HEK293 (cell line): Measurements from ENCODE around the gene DMRTA2.
A peak's percentile ranks its signal among the peaks of the same experiment; 100 is the strongest.

Experiments used
- CTCF ChIA-PET: fragments of 350-600 bp; formaldehyde crosslinking; extraction: SDS; loops from one replicate; lab custom pipeline; 2021; ENCODE audit warnings: antibody characterized with exemption; lab: Yijun Ruan, JAX
- POLR2A ChIA-PET: fragments of 300-600 bp; formaldehyde crosslinking; extraction: SDS; loops from one replicate; lab custom pipeline; 2020; ENCODE audit warnings: antibody characterized with exemption, inconsistent platforms; lab: Yijun Ruan, JAX
- H3K27ac ChIP-seq: fragments of 200-500 bp; sonication (Bioruptor generic); 2 replicates; pipeline ENCODE4 v1.5.1; 2014; ENCODE audit warnings: low read depth, low read length, control low read depth, inconsistent platforms; ENCODE audit errors: extremely low read depth
- H3K36me3 ChIP-seq, 2 experiments: fragments of 200-500 bp in 1 of 2; sonication (Bioruptor generic) in 1 of 2; 1 replicate in 1 of 2; 2 replicates in 1 of 2; pipeline ENCODE4 v1.5.1; 2014 to 2017; ENCODE audit warnings: inconsistent platforms in 2 of 2, low read length in 2 of 2; ENCODE audit not compliant: control insufficient read depth in 2 of 2, insufficient read depth in 1 of 2
- H3K4me1 ChIP-seq: fragments of 200-500 bp; sonication (Bioruptor generic); 2 replicates; pipeline ENCODE4 v1.5.1; 2014; ENCODE audit warnings: mild to moderate bottlenecking, low read length, inconsistent platforms; ENCODE audit not compliant: control insufficient read depth, insufficient read depth
- H3K4me3 ChIP-seq: 2 replicates; pipeline ENCODE4 v1.5.1; 2011; ENCODE audit warnings: low read depth, mild to moderate bottlenecking, control low read depth, low read length, moderate library complexity
- H3K9me3 ChIP-seq: fragments of 200-500 bp; sonication (Bioruptor generic); 2 replicates; pipeline ENCODE4 v1.5.1; 2014; ENCODE audit warnings: low read depth, low read length, inconsistent platforms; ENCODE audit not compliant: control insufficient read depth, insufficient read depth
- GLI2 ChIP-seq: fragments of 450-650 bp; formaldehyde crosslinking; IDR thresholded peaks from 2 replicates; pipeline ENCODE4; 2017; ENCODE audit warnings: missing biosample characterization, missing genetic modification characterization, low read depth, borderline replicate concordance
- GLIS2 ChIP-seq: fragments of 450-650 bp; formaldehyde crosslinking; IDR thresholded peaks from 2 replicates; pipeline ENCODE4 v1.5.1; 2016; ENCODE audit warnings: missing biosample characterization, missing genetic modification characterization
- OSR2 ChIP-seq: fragments of 450-650 bp; formaldehyde crosslinking; IDR thresholded peaks from 2 replicates; pipeline ENCODE4 v1.5.1; 2016; ENCODE audit warnings: missing biosample characterization, missing genetic modification characterization
- PRDM2 ChIP-seq: fragments of 450-650 bp; formaldehyde crosslinking; IDR thresholded peaks from 2 replicates; pipeline ENCODE4 v1.5.1; 2016; ENCODE audit warnings: missing biosample characterization, missing genetic modification characterization, borderline replicate concordance
- SETDB1 ChIP-seq: IDR thresholded peaks from one replicate; pipeline ENCODE4 v1.6.1; 2017; ENCODE audit warnings: mild to moderate bottlenecking, low read length, moderate library complexity, mixed read lengths; ENCODE audit not compliant: insufficient read length
- SP2 ChIP-seq: fragments of 450-650 bp; formaldehyde crosslinking; IDR thresholded peaks from 2 replicates; pipeline ENCODE4 v1.5.1; 2016; ENCODE audit warnings: missing biosample characterization, missing genetic modification characterization
- SP7 ChIP-seq: fragments of 450-650 bp; formaldehyde crosslinking; IDR thresholded peaks from 2 replicates; pipeline ENCODE4 v1.5.1; 2016; ENCODE audit warnings: missing biosample characterization, missing genetic modification characterization
- ZBTB11 ChIP-seq: fragments of 450-650 bp; formaldehyde crosslinking; conservative IDR thresholded peaks from 2 replicates; pipeline ENCODE4 v1.5.1; 2016; ENCODE audit warnings: low read depth, missing biosample characterization, missing genetic modification characterization
- ZBTB20 ChIP-seq: fragments of 450-650 bp; formaldehyde crosslinking; IDR thresholded peaks from 2 replicates; pipeline ENCODE4 v1.5.1; 2016; ENCODE audit warnings: missing biosample characterization, missing genetic modification characterization
- ZBTB48 ChIP-seq: fragments of 450-650 bp; formaldehyde crosslinking; IDR thresholded peaks from 2 replicates; pipeline ENCODE4 v1.5.1; 2016; ENCODE audit warnings: missing biosample characterization, missing genetic modification characterization
- ZBTB8A ChIP-seq: fragments of 450-650 bp; formaldehyde crosslinking; IDR thresholded peaks from 2 replicates; pipeline ENCODE4 v1.5.1; 2016; ENCODE audit warnings: missing biosample characterization, missing genetic modification characterization
- ZFHX2 ChIP-seq: fragments of 450-650 bp; formaldehyde crosslinking; conservative IDR thresholded peaks from 2 replicates; pipeline ENCODE4 v1.5.1; 2016; ENCODE audit warnings: missing biosample characterization, missing genetic modification characterization
- ZNF2 ChIP-seq: fragments of 450-650 bp; formaldehyde crosslinking; IDR thresholded peaks from 2 replicates; pipeline ENCODE4 v1.5.1; 2016; ENCODE audit warnings: missing biosample characterization, missing genetic modification characterization
- ZNF311 ChIP-seq: fragments of 450-650 bp; formaldehyde crosslinking; IDR thresholded peaks from 2 replicates; pipeline ENCODE4 v1.5.1; 2017; ENCODE audit warnings: missing biosample characterization, missing genetic modification characterization, borderline replicate concordance
- ZNF335 ChIP-seq: fragments of 450-650 bp; formaldehyde crosslinking; conservative IDR thresholded peaks from 2 replicates; pipeline ENCODE4 v1.5.1; 2016; ENCODE audit warnings: missing biosample characterization, missing genetic modification characterization
- ZNF561 ChIP-seq: fragments of 450-650 bp; IDR thresholded peaks from 2 replicates; pipeline ENCODE4 v1.5.1; 2018; ENCODE audit warnings: missing biosample characterization, missing genetic modification characterization, borderline replicate concordance
- ZNF664 ChIP-seq: fragments of 450-650 bp; formaldehyde crosslinking; IDR thresholded peaks from 2 replicates; pipeline ENCODE4 v1.5.1; 2016; ENCODE audit warnings: missing biosample characterization, missing genetic modification characterization
- ZNF76 ChIP-seq: fragments of 450-650 bp; formaldehyde crosslinking; IDR thresholded peaks from 2 replicates; pipeline ENCODE4; 2016; ENCODE audit warnings: low read depth, missing biosample characterization, missing genetic modification characterization, borderline replicate concordance
- TF ChIP-seq, protein P1 (sequence below): fragments of 450-650 bp; formaldehyde crosslinking; optimal IDR thresholded peaks from 2 replicates; pipeline ENCODE3; 2016; ENCODE audit warnings: missing biosample characterization, mild to moderate bottlenecking, missing genetic modification characterization
- TF ChIP-seq, protein P2 (sequence below): fragments of 450-650 bp; formaldehyde crosslinking; IDR thresholded peaks from 2 replicates; pipeline ENCODE4 v1.5.1; 2017; ENCODE audit warnings: missing biosample characterization, missing genetic modification characterization
- TF ChIP-seq, protein P3 (sequence below): fragments of 450-650 bp; formaldehyde crosslinking; IDR thresholded peaks from 2 replicates; pipeline ENCODE4 v1.5.1; 2016; ENCODE audit warnings: missing biosample characterization, missing genetic modification characterization

Gene DMRTA2

GRCh38 chr1:50422946-50423669, at the start of gene DMRTA2:
Gene DMRTA2 (minus strand): TSS chr1:50423443. CDS start chr1:50421536, 1,907 bp downstream.
- H3K27ac ChIP-seq: peak within 1 kb of the TSS; percentile 20; the same call in 1 of the 2 replicates
- H3K36me3 ChIP-seq: peaks cover 0 to 35% of the 10 kb centered on the region in 2 experiments; a peak in 1 of 3 replicates
- ChIA-PET CTCF (interaction anchor here (0.7 to 1.0 kb wide), 2 partner anchors 54 to 56 kb away, joined by 3 read pairs; no protein-coding TSS in a partner anchor), POLR2A (no interaction called here)
- H3K4me3 ChIP-seq: peak within 1 kb of the TSS; percentile 53
- H3K9me3 ChIP-seq: no peaks in the 10 kb centered on the region
- H3K4me1 ChIP-seq: no peaks in the 10 kb centered on the region
- TF ChIP-seq SP2 (tag by site-specific recombination): peak; percentile 67
- TF ChIP-seq OSR2 (tag by site-specific recombination): no peak
- TF ChIP-seq ZBTB20 (tag by site-specific recombination): peak; percentile 96
- TF ChIP-seq SP7: peak; percentile 46; the same call in 1 of the 2 replicates
- TF ChIP-seq ZNF561 (tag by site-specific recombination): peak; percentile 56; the same call in 1 of the 2 replicates
- no peak for TF ChIP-seq ZNF311
- TF ChIP-seq GLIS2 (tag by site-specific recombination): peak; percentile 49
- TF ChIP-seq ZFHX2 (tag by site-specific recombination): peak; percentile 17; the same call in 1 of the 2 replicates
- peak; percentile 13; the same call in 1 of the 2 replicates for TF ChIP-seq ZNF76 (tag by site-specific recombination)
- no peak for TF ChIP-seq GLI2 (tag by site-specific recombination)
- TF ChIP-seq ZBTB11 (tag by site-specific recombination): peak; percentile 16; the same call in 1 of the 2 replicates
- 0 out of 2 replicates have a peak, but pooled peaks have one; percentile 70 for TF ChIP-seq PRDM2 (tag by site-specific recombination)
- TF ChIP-seq, protein P1, sequence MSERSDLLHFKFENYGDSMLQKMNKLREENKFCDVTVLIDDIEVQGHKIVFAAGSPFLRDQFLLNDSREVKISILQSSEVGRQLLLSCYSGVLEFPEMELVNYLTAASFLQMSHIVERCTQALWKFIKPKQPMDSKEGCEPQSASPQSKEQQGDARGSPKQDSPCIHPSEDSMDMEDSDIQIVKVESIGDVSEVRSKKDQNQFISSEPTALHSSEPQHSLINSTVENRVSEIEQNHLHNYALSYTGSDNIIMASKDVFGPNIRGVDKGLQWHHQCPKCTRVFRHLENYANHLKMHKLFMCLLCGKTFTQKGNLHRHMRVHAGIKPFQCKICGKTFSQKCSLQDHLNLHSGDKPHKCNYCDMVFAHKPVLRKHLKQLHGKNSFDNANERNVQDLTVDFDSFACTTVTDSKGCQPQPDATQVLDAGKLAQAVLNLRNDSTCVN: peak; percentile 82
- no peak for TF ChIP-seq SETDB1
- TF ChIP-seq, protein P2, sequence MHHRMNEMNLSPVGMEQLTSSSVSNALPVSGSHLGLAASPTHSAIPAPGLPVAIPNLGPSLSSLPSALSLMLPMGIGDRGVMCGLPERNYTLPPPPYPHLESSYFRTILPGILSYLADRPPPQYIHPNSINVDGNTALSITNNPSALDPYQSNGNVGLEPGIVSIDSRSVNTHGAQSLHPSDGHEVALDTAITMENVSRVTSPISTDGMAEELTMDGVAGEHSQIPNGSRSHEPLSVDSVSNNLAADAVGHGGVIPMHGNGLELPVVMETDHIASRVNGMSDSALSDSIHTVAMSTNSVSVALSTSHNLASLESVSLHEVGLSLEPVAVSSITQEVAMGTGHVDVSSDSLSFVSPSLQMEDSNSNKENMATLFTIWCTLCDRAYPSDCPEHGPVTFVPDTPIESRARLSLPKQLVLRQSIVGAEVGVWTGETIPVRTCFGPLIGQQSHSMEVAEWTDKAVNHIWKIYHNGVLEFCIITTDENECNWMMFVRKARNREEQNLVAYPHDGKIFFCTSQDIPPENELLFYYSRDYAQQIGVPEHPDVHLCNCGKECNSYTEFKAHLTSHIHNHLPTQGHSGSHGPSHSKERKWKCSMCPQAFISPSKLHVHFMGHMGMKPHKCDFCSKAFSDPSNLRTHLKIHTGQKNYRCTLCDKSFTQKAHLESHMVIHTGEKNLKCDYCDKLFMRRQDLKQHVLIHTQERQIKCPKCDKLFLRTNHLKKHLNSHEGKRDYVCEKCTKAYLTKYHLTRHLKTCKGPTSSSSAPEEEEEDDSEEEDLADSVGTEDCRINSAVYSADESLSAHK (tag by site-specific recombination): peak; percentile 86
- TF ChIP-seq ZBTB8A: peak; percentile 75
- peak; percentile 93; the same call in 1 of the 2 replicates for TF ChIP-seq ZBTB48 (tag by site-specific recombination)
- TF ChIP-seq, protein P3, sequence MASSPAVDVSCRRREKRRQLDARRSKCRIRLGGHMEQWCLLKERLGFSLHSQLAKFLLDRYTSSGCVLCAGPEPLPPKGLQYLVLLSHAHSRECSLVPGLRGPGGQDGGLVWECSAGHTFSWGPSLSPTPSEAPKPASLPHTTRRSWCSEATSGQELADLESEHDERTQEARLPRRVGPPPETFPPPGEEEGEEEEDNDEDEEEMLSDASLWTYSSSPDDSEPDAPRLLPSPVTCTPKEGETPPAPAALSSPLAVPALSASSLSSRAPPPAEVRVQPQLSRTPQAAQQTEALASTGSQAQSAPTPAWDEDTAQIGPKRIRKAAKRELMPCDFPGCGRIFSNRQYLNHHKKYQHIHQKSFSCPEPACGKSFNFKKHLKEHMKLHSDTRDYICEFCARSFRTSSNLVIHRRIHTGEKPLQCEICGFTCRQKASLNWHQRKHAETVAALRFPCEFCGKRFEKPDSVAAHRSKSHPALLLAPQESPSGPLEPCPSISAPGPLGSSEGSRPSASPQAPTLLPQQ (tag by site-specific recombination): peak; percentile 75
- peak; percentile 49; the same call in 1 of the 2 replicates for TF ChIP-seq ZNF335 (tag by site-specific recombination)
- TF ChIP-seq ZNF2 (tag by site-specific recombination): 0 out of 2 replicates have a peak, but pooled peaks have one; percentile 28
- no peak for TF ChIP-seq ZNF664 (tag by site-specific recombination)
